ENCODE data around the gene GDF7.

The GDF7 gene

DNA sequence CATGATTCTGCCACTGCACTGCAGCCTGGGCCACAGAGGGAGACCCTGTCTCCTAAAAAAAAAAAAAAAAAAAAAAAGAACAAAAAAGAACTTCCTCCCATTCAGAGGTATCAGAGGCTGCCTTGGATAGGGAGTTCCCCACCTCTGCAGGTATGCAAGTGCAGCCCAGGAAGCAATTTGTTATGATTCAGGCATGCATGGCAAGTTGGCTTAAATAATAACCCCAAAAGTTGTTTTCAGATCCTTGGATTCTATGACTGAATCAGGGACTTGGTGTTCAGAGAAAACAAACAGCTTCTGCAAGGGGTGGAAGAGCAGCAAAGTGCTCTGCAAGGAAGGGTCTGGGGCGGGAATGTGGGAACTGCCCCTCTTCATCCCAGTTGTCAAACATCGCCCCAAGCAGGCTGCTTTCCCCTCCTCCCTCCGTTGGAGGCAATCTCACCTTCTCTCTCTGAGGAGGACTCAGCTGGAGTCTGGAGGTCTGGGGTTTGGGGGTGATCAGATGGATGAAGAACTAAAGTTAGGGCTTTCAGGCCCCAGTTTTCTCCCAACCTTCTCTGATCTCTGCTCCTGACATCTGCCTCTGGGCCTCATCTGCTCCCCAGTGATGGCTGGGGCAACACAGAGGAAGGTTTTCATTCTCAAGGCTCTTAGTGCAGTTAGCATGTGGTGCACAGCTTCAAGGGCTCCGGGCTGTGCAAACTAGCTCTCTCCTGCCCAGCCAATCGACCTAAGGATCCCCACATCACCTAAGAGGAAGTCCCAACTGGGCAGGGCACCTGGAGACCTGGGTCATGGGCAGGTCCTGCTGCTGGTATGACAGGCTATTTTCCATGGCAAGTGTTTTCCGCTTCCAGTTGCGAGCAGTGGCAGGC lies 3.5 kb upstream of the GDF7 start:
- no peak for DNase-seq

DNA sequence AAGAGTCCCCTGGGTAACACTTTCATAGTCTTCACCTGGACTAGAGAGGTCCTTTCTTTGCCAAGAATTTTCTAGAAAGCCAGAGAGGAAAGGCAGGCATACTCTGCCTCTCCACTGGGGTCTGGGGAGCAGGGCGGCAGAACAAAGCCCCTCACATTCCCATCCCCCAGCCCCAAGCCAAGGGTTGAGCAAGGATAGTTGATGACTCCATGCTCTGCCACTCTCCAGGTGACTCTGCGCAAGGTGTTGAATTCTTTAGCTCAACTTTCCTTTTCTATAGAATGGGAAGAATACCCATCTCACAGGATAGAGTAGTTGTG lies 2.9 kb upstream of the GDF7 start:
- DNase-seq, result no peak

DNA sequence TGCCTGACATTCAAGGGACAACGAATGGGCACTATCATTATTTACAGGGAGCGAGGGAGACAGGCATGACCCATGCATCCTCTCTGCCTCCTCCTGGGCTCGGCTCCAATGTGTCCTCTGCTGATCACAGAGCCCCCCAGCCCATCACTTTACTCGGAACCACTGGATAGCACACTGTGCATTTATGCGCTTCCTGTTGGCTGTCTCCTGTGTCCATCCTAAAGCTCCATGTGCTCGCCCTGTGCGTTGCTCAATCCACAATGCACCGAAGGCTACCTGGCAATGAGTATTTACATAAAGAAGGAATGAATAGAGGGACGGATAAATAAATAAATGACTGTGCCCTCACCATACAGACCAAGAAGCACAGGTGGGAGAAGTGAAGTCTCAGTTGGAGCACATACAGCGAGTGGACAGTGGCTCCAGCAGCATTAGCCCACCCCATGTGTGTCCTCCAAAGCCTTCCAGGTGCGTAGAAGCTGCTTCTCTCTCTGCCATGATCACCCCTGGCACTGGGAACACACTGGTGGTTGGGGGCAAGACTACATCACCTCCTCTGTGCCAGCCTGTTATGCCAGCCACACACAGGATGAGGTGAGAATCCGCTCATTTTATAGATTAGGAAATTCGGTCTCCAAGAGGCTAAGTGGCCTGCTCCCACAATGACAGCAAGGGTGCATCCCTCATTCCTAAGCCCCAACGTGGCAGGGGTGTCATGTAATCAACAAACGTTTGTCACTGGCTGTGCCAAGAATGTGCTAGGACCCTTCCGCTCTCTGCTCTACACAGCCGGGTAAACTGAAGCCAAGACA lies 2.3 kb upstream of the GDF7 start:
- DNase-seq, result no peak

DNA sequence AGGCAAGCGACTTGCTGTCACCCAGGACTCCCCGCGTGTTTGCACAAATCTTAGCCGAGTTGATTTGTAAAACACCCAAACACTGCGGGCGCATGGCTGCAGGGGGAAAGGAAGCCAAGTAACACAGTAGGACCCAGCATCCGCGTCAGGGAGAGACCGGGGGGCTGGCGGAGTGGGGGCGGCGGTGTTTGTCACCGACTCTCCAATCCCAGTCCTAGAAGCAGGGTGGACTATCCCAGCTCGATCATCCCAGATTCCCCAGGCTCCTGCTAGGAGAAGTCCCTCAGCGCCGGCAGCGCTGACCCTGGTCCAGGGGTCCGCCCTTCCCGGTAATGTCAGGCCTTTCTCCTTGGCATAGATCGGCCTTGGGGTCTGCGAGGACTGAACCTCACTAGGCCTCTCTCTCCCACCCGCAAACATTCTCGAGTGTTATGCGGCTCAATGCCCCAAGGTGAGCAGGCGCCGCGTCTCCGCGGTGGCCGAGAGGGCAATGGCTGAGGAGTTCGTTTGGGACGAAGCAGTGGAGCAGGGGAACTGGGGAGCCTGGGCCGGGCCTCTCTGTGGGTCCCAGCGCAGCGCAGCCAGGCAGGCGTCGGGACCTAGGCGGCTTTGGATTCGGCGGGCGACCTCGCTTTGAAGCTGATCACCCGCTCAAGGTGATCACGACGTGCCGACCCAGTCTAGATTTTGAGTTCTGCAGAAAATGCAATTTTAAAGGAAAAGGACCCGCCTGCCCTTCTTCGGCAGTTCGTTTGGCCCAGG lies 1.5 kb upstream of the GDF7 start:
- DNase-seq, result no peak

DNA sequence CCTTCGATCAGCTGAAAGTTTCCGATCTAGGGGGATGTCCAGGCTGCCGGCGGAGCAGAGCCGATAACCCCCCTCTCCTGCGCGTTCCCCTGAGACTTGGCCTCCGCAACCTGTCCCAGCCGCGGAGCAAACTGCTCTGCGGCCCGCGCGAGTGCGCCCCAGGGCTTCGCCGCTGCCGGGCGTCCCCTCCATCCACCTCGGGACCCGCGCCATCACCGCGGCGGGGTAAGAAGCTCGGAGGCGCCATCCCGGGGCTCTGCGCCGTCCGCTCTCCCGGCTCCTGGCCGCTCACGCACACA lies 990 bp upstream of the GDF7 start:
- DNase-seq, result no peak

DNA sequence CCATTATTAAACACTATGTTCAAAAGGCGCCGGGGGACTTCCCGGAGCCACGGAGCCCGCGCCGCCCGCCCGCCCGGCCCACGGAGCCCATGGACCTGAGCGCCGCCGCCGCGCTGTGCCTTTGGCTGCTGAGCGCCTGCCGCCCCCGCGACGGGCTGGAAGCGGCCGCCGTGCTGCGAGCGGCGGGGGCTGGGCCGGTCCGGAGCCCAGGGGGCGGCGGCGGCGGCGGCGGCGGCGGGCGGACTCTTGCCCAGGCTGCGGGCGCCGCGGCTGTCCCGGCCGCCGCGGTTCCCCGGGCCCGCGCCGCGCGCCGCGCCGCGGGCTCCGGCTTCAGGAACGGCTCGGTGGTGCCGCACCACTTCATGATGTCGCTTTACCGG lies 197 bp downstream of the GDF7 start:
- DNase-seq, result no peak

DNA sequence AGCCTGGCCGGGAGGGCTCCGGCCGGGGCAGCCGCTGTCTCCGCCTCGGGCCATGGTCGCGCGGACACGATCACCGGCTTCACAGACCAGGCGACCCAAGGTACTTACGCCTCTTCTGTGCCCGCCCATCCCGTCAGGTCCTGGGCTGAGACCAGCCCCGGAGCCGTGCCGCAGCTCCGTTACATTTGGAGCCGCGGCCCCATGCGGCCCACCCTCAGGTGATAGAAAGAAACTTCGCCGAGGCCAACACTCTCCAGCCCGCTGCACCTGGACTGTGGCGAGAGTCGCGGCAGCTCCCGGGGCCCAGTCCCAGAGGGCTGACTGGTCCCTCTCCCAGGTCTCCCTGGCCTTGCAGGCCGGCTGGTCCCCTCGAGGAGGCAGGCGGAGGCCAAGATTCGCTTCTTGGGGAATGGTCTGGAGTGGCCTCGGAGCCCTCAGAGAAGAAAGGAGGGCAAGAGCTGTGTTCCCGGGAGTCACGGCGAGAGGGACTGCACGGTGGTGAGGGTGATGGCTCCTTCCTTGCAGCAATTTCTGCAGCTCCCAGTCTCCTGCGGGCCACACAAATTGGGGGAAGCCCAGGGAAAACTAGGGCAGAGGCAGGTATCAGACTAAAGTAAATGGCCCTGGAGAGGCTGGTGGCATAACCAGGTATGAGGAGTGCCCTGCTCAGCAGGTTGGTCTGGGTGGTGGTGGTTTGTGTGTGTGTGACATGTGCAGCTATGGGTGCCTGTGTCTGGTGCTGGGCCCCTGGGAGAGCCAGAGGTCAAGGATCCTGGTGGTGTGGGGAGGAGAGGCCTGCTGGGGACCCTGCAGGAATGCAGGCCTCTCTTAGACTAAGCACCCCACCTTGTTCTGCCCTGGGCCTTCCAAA lies 822 bp downstream of the GDF7 start:
- DNase-seq, result no peak

DNA sequence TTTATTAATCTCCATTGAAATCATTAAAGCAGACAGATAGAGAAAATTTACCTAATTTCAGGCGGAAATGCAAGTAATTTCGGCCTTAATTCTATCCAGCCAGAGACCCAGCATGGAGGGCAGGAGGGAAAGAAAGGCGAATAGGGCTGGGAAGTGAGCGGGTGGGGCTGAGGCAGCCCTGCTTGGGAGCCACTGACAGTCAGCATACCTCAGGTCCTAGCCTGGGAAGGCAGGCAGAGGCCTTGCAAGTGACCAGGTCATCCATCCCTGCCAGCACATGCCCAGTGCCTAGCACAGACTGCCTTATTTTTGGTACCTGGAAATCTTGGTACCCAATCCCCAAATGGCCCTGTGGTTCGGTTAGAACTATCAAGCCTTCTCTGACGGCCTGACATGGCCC lies 1.5 kb downstream of the GDF7 start:
- no peak for DNase-seq

DNA sequence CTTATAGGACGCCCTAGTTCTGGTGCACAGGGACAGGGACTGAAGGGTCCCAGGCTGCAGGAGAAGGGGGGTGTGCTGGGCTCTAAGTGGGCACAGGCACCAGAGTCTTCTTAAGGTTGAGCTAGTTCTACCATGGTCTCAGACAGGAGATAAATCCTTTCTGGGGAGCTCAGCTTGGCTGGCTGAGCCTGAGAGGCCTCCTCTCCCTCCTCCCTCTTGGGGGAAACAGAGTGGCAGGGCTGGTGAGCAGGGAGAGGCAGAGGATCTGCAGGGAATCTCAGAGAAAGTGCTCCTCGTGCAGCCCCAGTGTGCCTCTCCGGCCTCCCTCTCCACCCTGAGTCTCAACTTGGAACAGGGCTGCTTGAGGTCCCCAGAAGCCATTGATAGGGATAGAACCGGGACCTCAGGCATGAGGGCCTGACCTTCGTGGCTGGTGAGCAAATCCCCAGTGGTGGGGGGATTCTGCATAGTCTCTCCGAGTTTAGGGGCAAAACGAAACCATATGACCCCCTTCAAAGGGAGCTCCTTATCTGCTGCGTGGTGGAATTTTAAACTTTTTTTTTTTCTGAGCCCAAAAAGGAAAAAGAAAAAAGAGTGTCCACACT lies 2.0 kb downstream of the GDF7 start:
- DNase-seq, result no peak

DNA sequence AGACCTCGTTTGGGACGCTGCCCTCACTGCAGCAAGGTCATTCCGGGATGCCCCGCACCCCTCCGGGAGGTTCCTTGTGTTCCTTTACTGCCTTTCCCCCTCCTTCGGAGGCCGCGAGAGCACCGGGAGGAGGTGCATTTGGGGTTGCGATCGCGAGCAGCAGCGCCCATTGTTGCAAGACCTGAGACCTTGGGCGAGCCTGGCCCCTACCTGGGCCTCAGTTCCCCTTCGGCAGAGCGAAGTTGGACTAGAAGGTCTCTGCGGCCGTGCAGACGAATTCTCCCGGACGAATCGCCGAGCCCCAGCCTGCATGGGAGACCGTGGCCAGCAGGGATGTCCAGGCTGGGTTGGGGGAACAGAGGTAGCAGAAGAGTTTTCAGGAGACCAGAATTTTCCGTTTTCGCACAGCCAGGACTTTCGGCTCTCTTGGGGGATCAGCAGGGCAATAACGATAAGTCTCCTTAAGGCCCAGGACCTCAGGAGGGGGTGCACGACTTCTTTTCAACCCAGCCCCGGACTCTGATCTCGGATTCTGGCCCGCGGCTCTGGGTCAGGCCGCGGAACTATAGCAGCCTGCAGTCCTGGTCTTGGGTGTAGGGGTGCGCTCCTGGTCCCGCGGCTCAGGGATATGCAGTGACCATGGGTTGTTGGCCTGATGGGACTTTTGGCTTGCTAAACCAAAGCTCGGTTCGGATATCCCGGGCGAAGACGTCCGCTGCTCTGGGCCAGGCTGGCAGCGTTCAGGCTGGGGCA lies 2.8 kb downstream of the GDF7 start:
- DNase-seq, result no peak

DNA sequence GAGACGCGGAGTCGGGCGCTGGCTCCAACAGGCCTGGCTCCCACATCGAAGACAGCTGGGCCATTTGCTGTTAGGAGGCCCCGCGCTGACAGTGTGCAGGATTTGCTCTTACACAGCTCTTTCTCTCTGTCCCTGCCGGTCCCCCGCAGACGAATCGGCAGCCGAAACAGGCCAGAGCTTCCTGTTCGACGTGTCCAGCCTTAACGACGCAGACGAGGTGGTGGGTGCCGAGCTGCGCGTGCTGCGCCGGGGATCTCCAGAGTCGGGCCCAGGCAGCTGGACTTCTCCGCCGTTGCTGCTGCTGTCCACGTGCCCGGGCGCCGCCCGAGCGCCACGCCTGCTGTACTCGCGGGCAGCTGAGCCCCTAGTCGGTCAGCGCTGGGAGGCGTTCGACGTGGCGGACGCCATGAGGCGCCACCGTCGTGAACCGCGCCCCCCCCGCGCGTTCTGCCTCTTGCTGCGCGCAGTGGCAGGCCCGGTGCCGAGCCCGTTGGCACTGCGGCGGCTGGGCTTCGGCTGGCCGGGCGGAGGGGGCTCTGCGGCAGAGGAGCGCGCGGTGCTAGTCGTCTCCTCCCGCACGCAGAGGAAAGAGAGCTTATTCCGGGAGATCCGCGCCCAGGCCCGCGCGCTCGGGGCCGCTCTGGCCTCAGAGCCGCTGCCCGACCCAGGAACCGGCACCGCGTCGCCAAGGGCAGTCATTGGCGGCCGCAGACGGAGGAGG lies 3.5 kb downstream of the GDF7 start:
- DNase-seq, result no peak

DNA sequence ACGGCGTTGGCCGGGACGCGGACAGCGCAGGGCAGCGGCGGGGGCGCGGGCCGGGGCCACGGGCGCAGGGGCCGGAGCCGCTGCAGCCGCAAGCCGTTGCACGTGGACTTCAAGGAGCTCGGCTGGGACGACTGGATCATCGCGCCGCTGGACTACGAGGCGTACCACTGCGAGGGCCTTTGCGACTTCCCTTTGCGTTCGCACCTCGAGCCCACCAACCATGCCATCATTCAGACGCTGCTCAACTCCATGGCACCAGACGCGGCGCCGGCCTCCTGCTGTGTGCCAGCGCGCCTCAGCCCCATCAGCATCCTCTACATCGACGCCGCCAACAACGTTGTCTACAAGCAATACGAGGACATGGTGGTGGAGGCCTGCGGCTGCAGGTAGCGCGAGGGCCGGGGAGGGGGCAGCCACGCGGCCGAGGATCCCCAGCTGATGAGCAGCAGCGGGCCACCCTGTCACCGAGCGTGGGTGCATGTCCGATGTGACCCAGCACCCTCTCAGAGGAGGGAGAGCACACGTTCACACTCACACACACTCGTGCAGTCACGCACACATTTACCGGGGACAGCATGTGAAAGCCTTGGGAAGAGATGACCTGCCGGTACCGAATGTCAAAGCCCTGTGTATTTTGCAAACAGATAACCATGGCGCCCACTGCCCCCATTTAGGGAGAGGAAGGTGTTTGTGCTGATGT lies 4.2 kb downstream of the GDF7 start:
- no peak for DNase-seq

DNA sequence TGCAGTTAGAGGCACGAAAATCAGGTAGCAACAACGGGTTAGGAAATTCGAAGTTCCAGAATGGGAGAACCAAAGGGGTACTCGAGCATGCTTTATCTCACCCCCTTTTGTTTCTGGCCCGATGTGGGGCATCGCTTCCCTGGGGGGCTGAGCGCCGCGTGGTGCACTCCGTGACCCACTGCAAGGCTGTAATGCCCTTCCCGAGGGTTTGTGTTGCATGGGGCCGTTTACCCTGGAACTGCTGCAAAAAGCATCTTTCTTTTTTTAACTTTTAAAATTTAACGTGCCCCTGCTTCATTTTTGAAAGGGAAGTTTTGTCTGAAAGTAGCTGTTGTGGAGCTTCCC lies 4.8 kb downstream of the GDF7 start:
- DNase-seq, result no peak

DNA sequence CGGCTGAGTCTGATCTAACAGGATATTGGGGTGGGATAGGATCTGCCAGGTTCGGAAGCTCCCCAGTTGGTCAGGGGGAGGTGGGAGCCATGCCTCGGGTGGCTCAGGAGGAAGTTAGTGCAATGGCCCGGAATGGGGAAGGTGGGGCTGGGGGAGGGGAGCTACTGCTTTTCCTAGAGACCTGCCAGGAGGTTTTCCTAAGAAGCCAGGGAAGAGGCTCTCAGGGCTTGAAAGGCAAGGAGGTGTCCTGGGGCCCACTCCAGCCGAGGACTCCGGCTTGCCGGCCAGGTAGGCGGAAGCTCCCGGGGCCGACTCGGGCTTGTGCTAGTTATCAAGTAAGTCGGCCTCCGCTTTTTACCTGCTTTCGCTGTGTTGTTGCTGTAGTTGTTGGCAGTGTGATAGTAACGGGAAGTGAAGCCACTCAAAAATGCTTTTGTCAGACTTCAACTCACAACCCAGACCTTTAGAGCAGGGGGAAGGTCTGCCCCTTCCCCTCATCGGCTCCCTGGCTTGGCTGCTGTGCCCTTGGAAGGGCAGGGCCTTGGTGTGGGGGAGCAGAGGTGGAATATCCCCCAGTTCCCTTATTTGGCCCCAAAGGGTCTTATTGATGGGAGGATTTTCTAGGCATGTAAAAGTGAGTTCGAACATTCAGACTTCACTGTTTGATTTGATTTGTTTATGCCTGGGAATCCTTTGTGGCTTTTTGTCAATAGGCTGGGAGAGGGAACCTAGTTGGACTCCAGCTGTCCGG lies 5.4 kb downstream of the GDF7 start:
- DNase-seq, result no peak

DNA sequence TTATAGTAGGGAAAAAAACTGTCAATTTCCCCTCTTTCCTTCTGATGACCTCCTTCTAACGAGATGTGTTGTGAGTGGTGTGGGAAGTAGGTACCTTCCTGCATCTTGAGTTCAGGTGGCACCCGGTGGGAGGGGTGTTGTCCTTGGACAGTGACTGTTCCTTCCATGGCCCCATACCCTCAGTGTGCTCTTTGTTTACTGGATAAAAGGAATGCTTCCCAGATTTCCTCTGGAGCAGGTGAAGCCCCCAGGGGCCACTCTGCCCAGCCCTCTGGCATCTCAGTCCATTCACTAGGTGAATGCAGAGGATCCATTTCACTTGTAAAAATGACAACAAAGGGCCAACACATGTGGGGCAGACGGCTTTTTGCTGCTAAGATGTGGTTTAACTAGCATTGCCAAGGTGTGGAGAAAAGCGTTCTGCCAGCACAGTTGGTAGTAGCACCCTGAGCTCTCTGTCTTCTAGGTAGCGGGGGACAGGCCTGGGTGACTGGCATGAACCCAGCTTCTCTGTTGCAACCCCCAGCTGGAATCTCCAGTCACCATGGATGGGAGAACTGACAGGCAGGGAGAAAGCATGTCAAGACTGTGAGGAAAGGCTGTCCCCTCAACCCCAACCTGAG lies 6.9 kb downstream of the GDF7 start:
- no peak for DNase-seq

DNA sequence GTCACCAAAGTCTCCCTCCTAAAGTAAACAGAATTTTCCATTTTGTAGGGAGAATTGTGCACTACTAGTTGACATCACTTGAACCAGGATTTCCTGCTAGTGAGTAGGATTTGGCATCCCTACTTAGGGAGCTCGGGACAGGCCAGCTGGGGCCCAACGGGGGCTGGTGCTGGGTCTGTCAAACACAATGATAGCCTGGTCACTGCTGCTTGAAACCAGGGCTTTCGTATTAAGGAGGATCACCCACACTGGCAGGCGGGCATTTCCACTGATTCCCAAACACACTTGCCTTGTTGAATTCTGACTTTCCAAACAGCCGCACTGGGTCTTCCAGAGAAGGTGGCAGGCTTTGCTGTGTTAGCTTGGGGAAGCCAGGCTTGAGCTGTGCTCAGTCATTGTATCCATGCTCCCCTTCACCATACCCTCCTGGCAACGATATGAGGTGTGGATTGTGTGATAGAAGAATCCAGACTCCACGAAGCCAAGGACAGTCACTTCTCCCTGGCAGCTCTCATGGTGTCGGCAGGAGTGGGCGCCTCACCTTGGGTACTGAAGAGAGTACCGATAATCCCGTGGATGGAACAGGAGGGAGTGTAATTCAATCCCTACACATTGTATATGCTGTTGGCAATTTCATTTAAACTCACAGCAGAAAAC lies 7.5 kb downstream of the GDF7 start:
- no peak for DNase-seq

DNA sequence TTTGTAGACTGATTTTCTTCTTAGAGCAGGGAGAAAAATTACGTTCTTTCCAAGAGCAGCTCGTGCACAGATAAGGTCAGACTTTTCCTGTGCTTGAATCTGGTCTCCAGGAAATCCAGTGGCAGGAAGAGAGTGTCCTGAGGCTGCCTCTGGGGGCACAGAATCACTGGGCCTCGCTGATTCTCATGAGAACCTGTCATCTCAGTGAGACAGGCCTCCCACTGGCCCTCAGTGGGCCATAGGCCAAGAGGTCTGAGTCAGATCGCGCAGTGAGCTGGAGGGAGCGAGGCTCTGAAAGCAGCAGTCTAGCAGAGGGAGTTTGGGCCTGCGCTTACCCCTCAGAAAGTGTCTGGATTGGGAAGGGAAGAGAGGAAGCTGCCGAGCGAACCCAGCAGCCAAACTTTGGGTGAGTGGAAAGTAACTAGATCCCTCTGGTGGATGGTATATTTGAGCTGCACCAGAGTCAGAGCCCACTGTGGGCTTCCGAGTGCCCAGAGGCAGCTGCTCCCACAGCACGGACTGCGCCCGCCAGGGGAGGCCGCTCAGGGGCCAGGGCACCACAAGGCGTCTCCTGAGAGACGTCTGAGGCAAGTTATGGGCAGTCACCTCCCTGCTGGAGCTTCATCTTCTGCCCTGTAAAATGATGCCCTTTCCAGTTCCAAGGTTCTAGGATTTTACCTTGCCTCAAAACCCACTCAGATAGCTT lies 8.2 kb downstream of the GDF7 start:
- DNase-seq, result no peak
